BE2C (cell line): ENCODE measurements around the gene KLRC4.
"Not testable (repeated sequence)": the region's sequence is repeated elsewhere in the genome, so short reads cannot be mapped to it uniquely, and the experiment has no call there.

Experiments
- DNase-seq: peaks from one replicate; pipeline ENCODE4 v3.0.0-alpha.2; 2020
- H3K27me3 ChIP-seq: fragments of 250-450 bp; sonication (Bioruptor Pico); 2 replicates; pipeline ENCODE4 v1.5.1; 2020; ENCODE audit warnings: mild to moderate bottlenecking
- H3K36me3 ChIP-seq: fragments of 250-450 bp; sonication (Bioruptor Pico); 2 replicates; pipeline ENCODE4 v1.5.1; 2020; ENCODE audit warnings: mild to moderate bottlenecking
- H3K4me1 ChIP-seq: fragments of 250-450 bp; sonication (Bioruptor Pico); 2 replicates; pipeline ENCODE4 v1.5.1; 2020
- H3K4me3 ChIP-seq: 2 replicates; pipeline ENCODE4 v1.5.1; 2011; ENCODE audit warnings: low read depth, low read length
- H3K9me3 ChIP-seq: fragments of 250-450 bp; sonication (Bioruptor Pico); 2 replicates; pipeline ENCODE4 v1.5.1; 2020
- TF ChIP-seq, protein P1 (sequence below): IDR thresholded peaks from 2 replicates; pipeline ENCODE4 v1.5.1; 2012; ENCODE audit warnings: mild to moderate bottlenecking, low read depth, low read length

KLRC4 gene

DNA sequence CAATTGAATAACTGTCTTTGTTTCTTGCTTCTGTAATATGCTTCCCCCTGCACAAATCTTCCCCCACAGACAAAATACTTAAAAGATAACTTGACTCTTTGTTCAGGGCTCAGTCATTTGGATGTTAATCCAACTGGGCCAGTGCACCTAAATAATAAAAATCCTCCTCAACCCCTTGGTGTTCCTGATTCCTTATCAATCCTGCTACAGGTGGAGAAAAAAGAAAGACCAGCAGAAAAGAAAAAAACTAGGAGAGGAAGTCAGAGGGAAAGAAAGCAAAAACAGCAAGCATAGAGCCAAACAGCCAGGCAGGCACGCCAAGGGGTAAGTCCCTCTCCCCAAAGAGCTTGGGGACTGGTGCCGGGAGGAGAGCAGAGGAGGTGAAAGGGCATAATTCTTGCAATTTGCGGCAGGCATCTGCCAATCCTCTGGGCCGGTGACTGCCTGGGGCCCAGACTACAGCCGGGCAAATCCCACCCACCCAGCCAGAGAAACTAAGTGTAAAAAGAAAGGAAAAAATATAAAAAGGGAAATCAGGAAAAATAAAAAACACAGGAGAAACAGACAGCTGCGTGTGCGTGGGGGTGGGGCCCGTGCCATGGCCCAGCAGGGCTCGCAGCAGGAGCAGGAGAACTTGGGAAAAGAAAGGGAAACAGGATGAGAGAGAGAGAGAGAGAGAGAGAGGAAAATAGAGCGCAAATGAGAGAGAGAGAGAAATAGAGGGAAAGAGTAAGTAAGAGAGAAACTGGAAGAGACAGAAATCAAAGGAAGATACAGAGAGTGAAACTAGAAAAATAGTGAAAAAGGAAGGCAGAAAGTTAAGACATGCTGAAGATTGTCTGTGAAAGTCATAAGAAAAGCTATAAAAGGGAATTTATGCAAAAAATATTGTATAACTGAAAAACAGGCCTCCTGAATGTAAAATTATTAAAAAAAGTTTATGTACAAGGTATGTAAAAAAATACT, 41.1 kb downstream of the KLRC4 start:
- Histone ChIP-seq H3K9me3 (no peaks in the 10 kb centered on the region), H3K4me1 (0 out of 2 replicates have a peak, but pooled peaks cover 2% of the 10 kb centered on the region), H3K27me3 (no peaks in the 10 kb centered on the region), H3K4me3 (no peak overlapping the region), H3K36me3 (no peaks in the 10 kb centered on the region)
- no peak for DNase-seq
- TF ChIP-seq, protein P1, sequence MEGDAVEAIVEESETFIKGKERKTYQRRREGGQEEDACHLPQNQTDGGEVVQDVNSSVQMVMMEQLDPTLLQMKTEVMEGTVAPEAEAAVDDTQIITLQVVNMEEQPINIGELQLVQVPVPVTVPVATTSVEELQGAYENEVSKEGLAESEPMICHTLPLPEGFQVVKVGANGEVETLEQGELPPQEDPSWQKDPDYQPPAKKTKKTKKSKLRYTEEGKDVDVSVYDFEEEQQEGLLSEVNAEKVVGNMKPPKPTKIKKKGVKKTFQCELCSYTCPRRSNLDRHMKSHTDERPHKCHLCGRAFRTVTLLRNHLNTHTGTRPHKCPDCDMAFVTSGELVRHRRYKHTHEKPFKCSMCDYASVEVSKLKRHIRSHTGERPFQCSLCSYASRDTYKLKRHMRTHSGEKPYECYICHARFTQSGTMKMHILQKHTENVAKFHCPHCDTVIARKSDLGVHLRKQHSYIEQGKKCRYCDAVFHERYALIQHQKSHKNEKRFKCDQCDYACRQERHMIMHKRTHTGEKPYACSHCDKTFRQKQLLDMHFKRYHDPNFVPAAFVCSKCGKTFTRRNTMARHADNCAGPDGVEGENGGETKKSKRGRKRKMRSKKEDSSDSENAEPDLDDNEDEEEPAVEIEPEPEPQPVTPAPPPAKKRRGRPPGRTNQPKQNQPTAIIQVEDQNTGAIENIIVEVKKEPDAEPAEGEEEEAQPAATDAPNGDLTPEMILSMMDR, result no peak

DNA sequence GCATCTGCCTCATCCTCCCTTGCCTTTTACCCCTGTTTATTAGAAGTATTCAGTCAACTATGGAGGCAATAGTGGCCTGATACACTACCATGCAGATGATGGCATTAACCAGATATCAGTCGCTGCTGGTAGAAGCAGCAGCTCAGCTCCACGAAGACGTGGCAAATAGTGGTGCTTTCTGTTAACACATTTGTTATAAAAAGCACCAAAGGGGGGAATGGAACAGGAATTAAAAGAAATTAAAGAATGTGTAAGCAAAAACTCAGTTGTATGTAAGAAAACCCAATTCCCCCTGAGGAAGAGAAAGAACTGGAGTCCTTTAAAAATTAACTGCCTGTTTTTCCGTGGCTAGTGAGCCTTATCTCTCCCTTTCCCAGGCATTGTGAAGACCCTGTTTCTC, 41.8 kb downstream of the KLRC4 start:
- not testable (repeated sequence) for DNase-seq, H3K36me3 ChIP-seq, H3K4me3 ChIP-seq, H3K9me3 ChIP-seq, H3K4me1 ChIP-seq, H3K27me3 ChIP-seq

DNA sequence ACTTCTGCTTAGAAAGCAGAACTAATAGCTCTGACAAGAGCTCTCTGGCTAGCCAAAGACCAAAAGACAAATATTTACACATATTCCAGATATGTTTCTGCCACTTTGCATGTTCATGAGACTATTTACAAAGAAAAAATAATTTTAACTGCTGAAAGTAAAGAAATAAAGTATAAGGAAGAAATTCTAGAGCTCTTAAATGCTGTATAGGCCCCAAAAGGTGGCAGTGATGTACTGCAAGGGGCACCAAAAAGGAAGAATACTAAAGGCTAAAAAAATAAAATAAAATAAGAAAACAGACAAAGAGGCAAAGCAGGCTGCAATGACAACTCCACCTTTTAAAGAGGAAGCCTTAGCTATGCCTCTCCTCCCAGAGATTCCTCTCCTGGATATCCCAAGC, 42.7 kb downstream of the KLRC4 start:
- no peak for DNase-seq

DNA sequence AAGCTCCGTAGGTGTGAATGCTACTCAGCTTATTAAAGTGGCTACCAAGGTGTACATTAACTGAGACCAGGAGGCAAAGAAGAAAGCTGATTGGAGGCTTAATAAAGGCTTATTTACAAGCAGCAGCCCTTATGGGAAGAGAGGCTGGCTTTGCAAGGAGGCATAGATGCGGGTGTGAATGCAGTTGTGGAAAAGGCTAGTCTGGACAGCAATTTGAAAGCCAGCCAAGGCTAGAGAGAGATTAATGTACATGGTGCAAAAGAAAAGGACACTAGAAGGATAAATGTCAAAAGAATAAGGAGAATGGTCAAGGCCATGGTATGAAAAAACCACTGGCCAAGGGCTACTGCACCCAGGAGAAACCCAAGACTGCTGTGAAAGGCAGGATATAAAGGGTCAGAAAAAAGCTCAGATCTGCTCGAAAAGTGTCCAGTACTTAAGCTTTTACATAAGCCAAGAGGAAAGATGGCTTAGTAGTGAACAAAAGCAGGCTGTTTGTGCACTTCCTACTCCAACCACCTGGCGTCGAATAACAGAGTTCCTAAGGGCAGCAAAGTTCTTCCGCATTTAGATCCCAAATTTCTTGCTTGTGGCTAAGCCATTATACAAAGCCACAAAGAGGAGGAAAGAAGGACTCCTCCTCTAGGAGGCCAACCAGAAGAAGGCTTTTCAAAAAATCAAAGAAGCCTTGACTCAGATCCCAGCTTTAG, 43.7 kb downstream of the KLRC4 start:
- H3K9me3 ChIP-seq, result no peaks in the 10 kb centered on the region
- no peaks in the 10 kb centered on the region for H3K27me3 ChIP-seq
- TF ChIP-seq, protein P1, result peak; percentile 35
- no peak for DNase-seq
- no peaks in the 10 kb centered on the region for H3K36me3 ChIP-seq
- peaks cover 2% of the 10 kb centered on the region; the same call in 1 of the 2 replicates for H3K4me1 ChIP-seq
- peak overlapping the region; percentile 78 for H3K4me3 ChIP-seq

More for the DNA sequence above, 42.7 kb downstream of the KLRC4 start:
- Histone ChIP-seq H3K27me3 (no peaks in the 10 kb centered on the region), H3K4me3 (no peak overlapping the region), H3K4me1 (0 out of 2 replicates have a peak, but pooled peaks cover 2% of the 10 kb centered on the region), H3K9me3 (no peaks in the 10 kb centered on the region), H3K36me3 (no peaks in the 10 kb centered on the region)
- TF ChIP-seq, protein P1, result 0 out of 2 replicates have a peak, but pooled peaks have one; percentile 11

DNA sequence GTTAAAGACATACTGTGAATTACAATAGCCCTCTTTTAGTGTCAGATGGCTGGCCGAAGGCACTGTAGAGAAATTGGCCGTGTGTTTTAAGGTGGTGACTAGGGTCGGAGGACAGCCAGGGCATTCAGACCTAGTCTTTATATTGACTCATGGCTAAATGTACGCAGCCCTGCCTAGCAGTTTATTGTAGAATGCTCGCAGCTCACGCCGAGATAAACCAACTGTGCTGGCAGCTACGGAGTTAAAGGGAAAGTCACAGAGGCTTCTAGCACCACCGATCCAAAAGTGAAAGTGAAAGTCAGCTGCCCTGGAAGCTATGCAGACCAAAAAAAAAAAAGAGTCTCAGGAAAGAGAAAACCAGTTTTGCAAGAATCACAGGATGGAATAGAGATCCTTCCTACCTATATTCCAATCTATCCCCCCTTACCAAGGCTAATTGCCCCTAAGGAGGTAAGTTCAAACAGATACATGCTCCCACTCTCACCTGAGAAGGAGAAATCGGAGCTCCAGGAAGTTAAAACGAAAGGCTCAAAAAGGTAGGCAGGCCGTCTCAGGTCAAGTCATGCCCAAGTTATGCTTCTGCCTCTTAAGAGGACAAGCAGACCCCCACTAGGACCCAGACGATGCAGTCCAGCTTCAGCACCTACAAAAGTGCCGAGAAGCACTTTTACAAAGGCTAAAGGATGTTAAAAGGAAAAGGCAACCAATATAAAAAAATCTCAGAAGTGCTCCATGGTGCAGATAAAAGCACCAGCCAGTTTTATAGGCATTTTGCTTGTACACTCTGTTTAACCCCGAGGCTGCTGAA, 44.5 kb downstream of the KLRC4 start:
- Histone ChIP-seq H3K27me3 (no peaks in the 10 kb centered on the region), H3K4me1 (peaks cover 2% of the 10 kb centered on the region; the same call in 1 of the 2 replicates), H3K9me3 (no peaks in the 10 kb centered on the region), H3K4me3 (peak overlapping the region; percentile 78), H3K36me3 (no peaks in the 10 kb centered on the region)
- DNase-seq, result peak; percentile 35
- TF ChIP-seq, protein P1, result no peak
